Brain microvascular endothelial cell (primary cell): ENCODE data around the gene LY6G5B.

Experiments used
- DNase-seq: peaks from one replicate; pipeline ENCODE4 v3.0.0-alpha.2; 2020
- H3K27ac ChIP-seq: fragments of 250-450 bp; sonication (Bioruptor Pico); 2 replicates; pipeline ENCODE4 v1.5.1; 2020; ENCODE audit warnings: mild to moderate bottlenecking, moderate library complexity
- H3K27me3 ChIP-seq: fragments of 250-450 bp; sonication (Bioruptor Pico); replicated peaks from 2 replicates; pipeline ENCODE4 v1.5.1; 2020; ENCODE audit warnings: mild to moderate bottlenecking
- H3K36me3 ChIP-seq: fragments of 250-450 bp; sonication (Bioruptor Pico); replicated peaks from 2 replicates; pipeline ENCODE4 v1.5.1; 2020; ENCODE audit warnings: mild to moderate bottlenecking
- H3K4me3 ChIP-seq: 2 replicates; pipeline ENCODE4 v1.5.1; 2011; ENCODE audit warnings: low read depth, mild to moderate bottlenecking, control low read depth, low read length, moderate library complexity
- CTCF ChIP-seq: IDR thresholded peaks from 2 replicates; pipeline ENCODE4 v1.5.1; 2011; ENCODE audit warnings: low read depth, mild to moderate bottlenecking, moderate library complexity, low read length, control low read depth, inconsistent platforms; ENCODE audit errors: missing control alignments
- in situ Hi-C: cut with HindIII; loops from 2 replicates; pipeline ENCODE4 v1.10.0; 2017; ENCODE audit warnings: low sequenced_read_pairs, low pct_ligation_motif_present

The LY6G5B gene

GRCh38 chr6:31666337-31666965 is 3.3 kb upstream of the LY6G5B start:
- Histone ChIP-seq H3K27ac (peak overlapping the region; percentile 72), H3K4me3 (peak overlapping the region; percentile 77), H3K27me3 (no peaks in the 10 kb centered on the region), H3K36me3 (peaks cover 58% of the 10 kb centered on the region)
- no peak for TF ChIP-seq CTCF
- no peak for DNase-seq
- in situ Hi-C loops, result no loop called here

DNA sequence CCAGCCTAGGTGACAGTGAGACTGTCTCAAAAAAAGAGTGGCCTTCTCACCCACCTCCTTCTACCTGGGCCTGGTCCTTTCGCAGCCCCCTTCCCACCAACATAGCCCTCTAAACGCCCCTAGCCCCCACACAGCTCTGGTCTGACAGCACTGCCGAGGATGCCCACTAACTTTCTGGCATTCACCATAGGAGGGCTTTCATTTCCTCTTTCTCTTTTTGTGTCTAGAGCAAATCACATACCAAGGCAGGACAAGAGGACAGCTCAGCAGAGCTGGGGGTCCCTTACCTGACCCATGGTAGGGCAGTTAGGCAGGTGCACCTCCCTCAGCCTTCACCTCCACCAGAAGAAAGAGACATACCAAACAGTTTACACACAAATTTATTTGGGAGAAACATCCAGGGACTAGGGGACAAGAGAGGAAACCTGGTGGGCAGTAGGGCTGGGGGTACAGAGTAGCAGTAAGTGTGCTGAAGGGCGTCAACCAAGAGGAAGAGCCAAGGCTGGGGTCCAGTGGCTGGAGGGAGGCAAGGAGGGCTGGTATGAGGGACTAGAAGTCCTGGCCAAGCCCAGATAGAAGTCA is 6.6 kb downstream of the LY6G5B start:
- in situ Hi-C loops, result no loop called here
- no peak for DNase-seq
- no peak overlapping the region for H3K27ac ChIP-seq
- H3K27me3 ChIP-seq, result no peaks in the 10 kb centered on the region
- H3K36me3 ChIP-seq, result peaks cover 20% of the 10 kb centered on the region
- H3K4me3 ChIP-seq, result no peak overlapping the region
- TF ChIP-seq CTCF, result no peak

- Histone ChIP-seq H3K4me3 (no peak overlapping the region), H3K27me3 (no peaks in the 10 kb centered on the region), H3K27ac (no peak overlapping the region), H3K36me3 (peaks cover 16% of the 10 kb centered on the region)
- no peak for TF ChIP-seq CTCF
- DNase-seq, result no peak
- in situ Hi-C loops, result no loop called here
These were observed 7.1 kb downstream of the LY6G5B start for GRCh38 chr6:31676904-31677303.

DNA sequence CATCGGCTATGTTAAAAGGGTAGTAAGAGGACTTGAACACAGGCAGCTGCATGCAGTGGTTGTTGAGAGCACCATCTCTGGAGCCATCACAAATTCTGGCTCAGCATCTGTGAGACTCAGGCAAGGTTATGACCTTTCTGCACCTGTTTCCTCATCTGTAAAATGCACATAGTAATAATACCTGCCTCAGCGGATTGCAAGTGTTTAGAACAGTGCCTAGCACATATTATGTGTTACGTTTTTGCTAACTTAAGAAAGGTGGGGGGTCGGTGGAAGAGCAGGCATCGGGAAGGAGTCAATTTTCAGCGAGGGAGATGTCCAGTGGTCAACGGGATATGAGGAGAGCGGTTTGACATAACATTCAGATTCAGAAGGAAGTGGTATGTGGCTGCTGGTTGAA is 8.2 kb downstream of the LY6G5B start:
- Histone ChIP-seq H3K4me3 (no peak overlapping the region), H3K27ac (no peak overlapping the region), H3K27me3 (no peaks in the 10 kb centered on the region), H3K36me3 (peaks cover 5% of the 10 kb centered on the region)
- in situ Hi-C loops, result no loop called here
- TF ChIP-seq CTCF, result no peak
- no peak for DNase-seq

DNA sequence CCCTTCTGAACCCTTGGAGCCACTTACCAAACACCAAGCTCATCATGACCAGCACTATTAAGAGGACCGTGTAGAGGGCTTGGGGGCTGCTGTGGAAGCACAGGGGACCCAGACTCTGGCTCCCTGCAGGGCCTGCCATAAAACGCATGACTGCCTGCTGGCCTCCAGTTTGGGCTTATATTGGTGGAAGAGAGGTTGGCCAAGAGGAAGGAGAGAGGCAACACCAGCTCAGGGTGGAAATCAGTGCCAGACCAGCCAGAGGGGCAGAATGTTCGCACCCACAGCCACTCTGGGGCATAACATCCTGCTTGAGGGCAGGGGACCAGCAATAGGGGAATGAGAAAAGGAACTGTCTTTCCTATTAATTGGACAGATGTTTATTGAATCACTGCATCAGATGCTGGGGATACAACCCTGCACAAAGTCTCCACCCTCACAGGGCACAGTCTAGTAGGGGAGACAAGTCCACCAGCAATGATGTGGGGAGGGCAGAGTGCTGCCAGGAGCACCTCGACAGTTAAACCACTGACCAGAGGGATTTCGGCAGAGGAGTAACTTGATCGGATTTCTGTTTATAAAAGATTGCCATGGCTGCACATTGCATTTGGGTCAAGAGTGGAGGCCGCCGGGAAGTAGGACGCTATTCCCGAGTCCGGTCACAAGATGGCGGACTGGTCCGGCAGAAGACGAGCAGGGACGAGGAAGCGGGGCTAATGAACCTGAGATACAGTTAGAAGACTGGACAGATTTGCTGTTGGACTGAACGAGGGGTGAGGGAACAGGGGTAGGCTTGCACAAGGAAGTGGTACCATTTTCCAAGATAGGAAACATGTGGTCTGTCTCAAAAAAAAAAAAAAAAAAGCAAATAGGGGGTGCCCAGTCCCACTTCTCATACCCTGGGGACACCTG is 10.7 kb downstream of the LY6G5B start, which contains the start of gene LY6G5C:
LY6G5C (minus strand) TSS at position 842 of the 909 bp plus-strand sequence; CDS start at position 148, 694 bp downstream.
- in situ Hi-C loops, result no loop called here

More for the DNA sequence above, 10.7 kb downstream of the LY6G5B start, which contains the start of gene LY6G5C:
- peak within 1 kb of the TSS; percentile 30 for H3K27ac ChIP-seq
- peak; percentile 85 for TF ChIP-seq CTCF
- H3K36me3 ChIP-seq, result no peaks in the 10 kb centered on the region
- DNase-seq, result peak; percentile 82
- peak within 1 kb of the TSS; percentile 61 for H3K4me3 ChIP-seq
- no peaks in the 10 kb centered on the region for H3K27me3 ChIP-seq
